Fibroblast of lung (primary cell): ENCODE measurements around the gene LMX1A. TPM values are rescaled to one million over a fixed set of nuclear protein-coding genes. Genes with fewer than 3 reads are reported as not detected.

Experiments used
- DNase-seq, 2 donors: peaks; one replicate each; pipeline versions ENCODE4 v3.0.0 to v3.0.0-alpha.2; 2010; ENCODE audit warnings: low read depth in 2 of 2
- H2AFZ ChIP-seq: 2 replicates; pipeline ENCODE4 v1.5.1; 2012; ENCODE audit warnings: low read length, control low read depth, inconsistent platforms
- H3K27ac ChIP-seq: 2 replicates; pipeline ENCODE4 v1.5.1; 2011; ENCODE audit warnings: low read length, control low read depth; ENCODE audit not compliant: insufficient read depth
- H3K27me3 ChIP-seq: 2 replicates; pipeline ENCODE4 v1.5.1; 2011; ENCODE audit warnings: mild to moderate bottlenecking, low read length; ENCODE audit not compliant: control insufficient read depth, insufficient read depth
- H3K36me3 ChIP-seq: 2 replicates; pipeline ENCODE4 v1.5.1; 2011; ENCODE audit warnings: low read length; ENCODE audit not compliant: control insufficient read depth, insufficient read depth
- H3K4me1 ChIP-seq: 2 replicates; pipeline ENCODE4 v1.5.1; 2011; ENCODE audit warnings: low read length; ENCODE audit not compliant: control insufficient read depth, insufficient read depth; ENCODE audit errors: extremely low read depth
- H3K4me2 ChIP-seq: 2 replicates; pipeline ENCODE4 v1.5.1; 2011; ENCODE audit warnings: low read length, control low read depth; ENCODE audit not compliant: insufficient read depth; ENCODE audit errors: extremely low read depth
- H3K4me3 ChIP-seq, 4 experiments: fragments of 200-600 bp in 1 of 4; sonication (generic) in 1 of 4; replicated peaks in 1 of 4; 2 replicates each; pipeline ENCODE4 v1.5.1; 2011 to 2016; ENCODE audit warnings: low read length in 4 of 4, low read depth in 3 of 4, mild to moderate bottlenecking in 3 of 4, control low read depth in 2 of 4, inconsistent platforms in 1 of 4, mixed read lengths in 1 of 4; ENCODE audit not compliant: insufficient read depth in 1 of 4; ENCODE audit errors: control extremely low read depth in 1 of 4
- H3K79me2 ChIP-seq: 2 replicates; pipeline ENCODE4 v1.5.1; 2012; ENCODE audit warnings: mild to moderate bottlenecking, low read length, inconsistent platforms; ENCODE audit not compliant: control insufficient read depth, insufficient read depth
- H3K9ac ChIP-seq: 2 replicates; pipeline ENCODE4 v1.5.1; 2011; ENCODE audit warnings: mild to moderate bottlenecking, low read length, control low read depth; ENCODE audit not compliant: insufficient read depth
- H3K9me3 ChIP-seq: 2 replicates; pipeline ENCODE4 v1.5.1; 2012; ENCODE audit warnings: low read depth, low read length; ENCODE audit not compliant: control insufficient read depth, insufficient read depth
- H4K20me1 ChIP-seq: 2 replicates; pipeline ENCODE4 v1.5.1; 2011; ENCODE audit warnings: low read length; ENCODE audit not compliant: control insufficient read depth, insufficient read depth; ENCODE audit errors: extremely low read depth
- CTCF ChIP-seq, 2 donors: IDR thresholded peaks in 1 of 2; conservative IDR thresholded peaks in 1 of 2; 1 replicate in 1 of 2; 2 replicates in 1 of 2; pipeline ENCODE4 v1.5.1; 2011 to 2012; ENCODE audit warnings: low read length in 2 of 2, control low read depth in 1 of 2, inconsistent platforms in 1 of 2, low read depth in 1 of 2, mild to moderate bottlenecking in 1 of 2
- EZH2 ChIP-seq: IDR thresholded peaks from 2 replicates; pipeline ENCODE4 v1.5.1; 2012; ENCODE audit warnings: low read length, control low read depth, mild to moderate bottlenecking; ENCODE audit errors: missing control alignments
- polyA plus RNA-seq, 2 donors: library from polyadenylated mRNA; depleted of rRNA in 1 of 2; stranded (reverse) in 1 of 2; unstranded in 1 of 2; fragments of >200 nt; gene quantifications; 2 replicates each; pipeline ENCODE4 v1.2.1, GENCODE V29; 2011 to 2012; ENCODE audit warnings: missing spikeins in 1 of 2
- total RNA-seq: library from RNA; depleted of rRNA; stranded (reverse); fragments of >200 nt; gene quantifications from 2 replicates; pipeline ENCODE4 v1.2.1, GENCODE V29; 2014

Gene LMX1A
- total and polyA plus RNA-seq, 2 donors (not counting 1 experiment from before 2014, with no cell fraction given): not detected

GRCh38 chr1:165279882-165280281 lies 76.6 kb downstream of the LMX1A start:
- TF ChIP-seq CTCF (conservative IDR thresholded peaks at IDR 0.05 in 1 of 2, IDR thresholded peaks at IDR 0.05 in 1 of 2; ENCODE audit: low read depth in 1 of 2, low read length in 2 of 2) (no peak), EZH2 (no peak)

GRCh38 chr1:165276314-165276713 lies 80.2 kb downstream of the LMX1A start:
- Histone ChIP-seq H3K27me3 (no peaks in the 10 kb centered on the region), H3K9ac (no peak overlapping the region), H3K36me3 (no peaks in the 10 kb centered on the region), H3K79me2 (no peaks in the 10 kb centered on the region), H3K9me3 (no peaks in the 10 kb centered on the region), H3K4me1 (no peaks in the 10 kb centered on the region), H3K27ac (no peak overlapping the region), H3K4me2 (no peak overlapping the region), H2AFZ (no peak overlapping the region), H3K4me3 (no peak overlapping the region), H4K20me1 (no peaks in the 10 kb centered on the region)
- TF ChIP-seq CTCF (conservative IDR thresholded peaks at IDR 0.05 in 1 of 2, IDR thresholded peaks at IDR 0.05 in 1 of 2; ENCODE audit: low read depth in 1 of 2, low read length in 2 of 2) (no peak), EZH2 (no peak)
- DNase-seq: no peak

More at GRCh38 chr1:165279882-165280281, 76.6 kb downstream of the LMX1A start:
- no peaks in the 10 kb centered on the region for H3K4me1 ChIP-seq
- no peaks in the 10 kb centered on the region for H3K27me3 ChIP-seq
- H3K36me3 ChIP-seq: no peaks in the 10 kb centered on the region
- H3K9me3 ChIP-seq: no peaks in the 10 kb centered on the region
- H3K4me3 ChIP-seq: no peak overlapping the region
- no peak for DNase-seq
- no peaks in the 10 kb centered on the region for H4K20me1 ChIP-seq
- no peak overlapping the region for H3K27ac ChIP-seq
- no peak overlapping the region for H2AFZ ChIP-seq
- no peaks in the 10 kb centered on the region for H3K79me2 ChIP-seq
- H3K9ac ChIP-seq: no peak overlapping the region
- no peak overlapping the region for H3K4me2 ChIP-seq

- TF ChIP-seq EZH2: no peak
- TF ChIP-seq CTCF (conservative IDR thresholded peaks at IDR 0.05 in 1 of 2, IDR thresholded peaks at IDR 0.05 in 1 of 2; ENCODE audit: low read depth in 1 of 2, low read length in 2 of 2): no peak
- H3K9me3 ChIP-seq: no peaks in the 10 kb centered on the region
- H3K4me2 ChIP-seq: no peak overlapping the region
- no peak overlapping the region for H3K4me3 ChIP-seq
- H3K4me1 ChIP-seq: no peaks in the 10 kb centered on the region
- no peaks in the 10 kb centered on the region for H3K36me3 ChIP-seq
- no peak for DNase-seq
- no peaks in the 10 kb centered on the region for H3K27me3 ChIP-seq
- no peaks in the 10 kb centered on the region for H3K79me2 ChIP-seq
- no peak overlapping the region for H3K27ac ChIP-seq
- no peak overlapping the region for H3K9ac ChIP-seq
- no peak overlapping the region for H2AFZ ChIP-seq
- no peaks in the 10 kb centered on the region for H4K20me1 ChIP-seq
Observed at GRCh38 chr1:165265196-165265838, 91.2 kb downstream of the LMX1A start.
